ENCODE measurements around the gene ZDBF2.
"Not testable (repeated sequence)": the region's sequence is repeated elsewhere in the genome, so short reads cannot be mapped to it uniquely, and the experiment has no call there.

The ZDBF2 gene

GRCh38 chr2:206336861-206337260, 62.4 kb downstream of the ZDBF2 start:
- DNase-seq = no peak

GRCh38 chr2:206337956-206338355, 63.5 kb downstream of the ZDBF2 start:
- DNase-seq = no peak

- DNase-seq = no peak
These were observed 66.9 kb downstream of the ZDBF2 start for GRCh38 chr2:206341396-206341795.

GRCh38 chr2:206343144-206343543, 68.7 kb downstream of the ZDBF2 start:
- DNase-seq = no peak

GRCh38 chr2:206343816-206344215, 69.4 kb downstream of the ZDBF2 start:
- DNase-seq = no peak

GRCh38 chr2:206345606-206346005, 71.1 kb downstream of the ZDBF2 start:
- DNase-seq = no peak

GRCh38 chr2:206349375-206349774, 74.9 kb downstream of the ZDBF2 start:
- DNase-seq = no peak

- DNase-seq = no peak
These were observed 78.1 kb downstream of the ZDBF2 start for GRCh38 chr2:206352571-206352970.

GRCh38 chr2:206353685-206354084, 79.2 kb downstream of the ZDBF2 start:
- no peak for DNase-seq

- DNase-seq = no peak
These were observed 79.7 kb downstream of the ZDBF2 start for GRCh38 chr2:206354129-206354528.

GRCh38 chr2:206356840-206357239, 82.4 kb downstream of the ZDBF2 start:
- DNase-seq = not testable (repeated sequence)

- DNase-seq = not testable (repeated sequence)
These were observed 86.4 kb downstream of the ZDBF2 start for GRCh38 chr2:206360840-206361239.

GRCh38 chr2:206361407-206362045, 87.1 kb downstream of the ZDBF2 start:
- no peak for DNase-seq

Measured in hippocampal formation (tissue), 2 donors.